NCI-H2081 (cell line): Measurements from ENCODE around the gene CEP350.
"Not testable (repeated sequence)": the region's sequence is repeated elsewhere in the genome, so short reads cannot be mapped to it uniquely, and the experiment has no call there.

ENCODE experiments used
- DNase-seq, 2 experiments: peaks; one replicate each; lab custom pipeline; 2025; lab: John Stamatoyannopoulos, UW

CEP350 gene

DNA sequence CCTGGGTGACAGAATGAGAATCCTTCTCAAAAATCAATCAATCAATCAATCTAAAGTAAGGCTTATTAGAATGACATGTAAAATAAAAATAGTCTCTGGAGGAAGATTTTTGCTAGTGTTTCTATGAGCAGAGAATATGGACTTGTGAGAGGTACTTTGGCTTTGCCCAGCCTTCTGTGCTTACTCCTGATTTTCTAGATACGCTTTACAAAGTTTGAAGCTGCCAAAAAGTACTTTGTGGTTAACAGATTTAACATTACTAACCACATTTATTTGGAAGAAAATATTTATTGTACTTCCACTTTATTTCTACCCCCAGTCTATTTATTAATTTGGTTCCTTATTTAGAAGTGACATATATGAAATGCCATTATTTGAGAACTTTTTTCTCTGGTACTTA, 41.0 kb downstream of the CEP350 start:
- no peak for DNase-seq

DNA sequence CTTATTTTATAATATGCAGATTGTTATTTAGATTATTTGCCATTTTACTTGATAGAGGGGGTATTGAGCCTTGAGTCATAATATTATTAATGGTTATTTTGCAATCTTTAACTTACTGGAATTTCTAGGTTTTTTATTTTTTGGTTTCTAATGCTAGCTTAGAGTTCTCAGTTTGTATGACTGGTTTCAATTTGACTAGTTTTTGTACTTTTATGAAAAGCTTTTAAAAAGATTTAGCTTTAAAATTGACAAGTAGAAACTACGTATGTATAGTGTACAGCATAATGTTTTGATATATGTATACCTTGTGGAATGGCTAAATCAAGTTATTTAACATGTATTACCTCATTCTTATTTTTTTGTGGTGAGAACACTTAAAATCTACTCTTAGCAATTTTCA, 41.5 kb downstream of the CEP350 start:
- DNase-seq = no peak

DNA sequence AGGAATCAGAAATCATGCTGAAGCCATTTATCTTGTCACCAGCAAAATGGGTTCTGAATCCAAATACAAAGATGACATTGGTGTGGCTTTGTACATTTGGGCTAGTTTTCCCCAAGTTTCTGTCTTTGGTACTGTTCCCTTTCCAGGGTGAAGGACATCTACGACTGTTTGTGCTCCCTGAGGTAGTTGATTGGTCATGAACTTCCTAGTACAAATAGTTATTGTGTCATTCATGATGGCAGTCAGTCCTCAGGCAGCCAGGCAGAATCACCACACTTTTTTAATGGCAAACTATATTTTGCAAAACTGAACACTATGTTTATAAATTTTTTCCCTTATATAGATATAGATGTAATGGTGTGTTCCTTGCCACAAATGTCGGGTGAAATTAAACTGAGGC, 46.0 kb downstream of the CEP350 start:
- DNase-seq = no peak

DNA sequence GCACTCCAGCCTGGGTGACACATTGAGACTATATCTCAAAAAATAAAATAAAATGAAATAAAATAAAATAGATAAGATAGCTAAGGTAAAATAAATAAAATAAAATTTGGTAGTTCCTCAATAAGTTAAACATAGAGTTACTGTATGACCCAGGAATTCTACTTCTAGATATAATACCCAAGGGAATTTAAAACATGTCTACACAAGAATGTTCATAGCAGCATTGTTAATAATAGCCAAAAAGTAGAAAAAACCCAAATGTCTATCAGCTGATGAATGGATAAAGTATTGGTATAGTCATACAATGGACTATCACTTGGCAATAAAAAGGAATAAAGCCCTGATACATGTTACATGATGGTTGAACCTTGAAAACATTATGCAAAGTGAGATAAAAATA, 47.8 kb downstream of the CEP350 start:
- DNase-seq = no peak

DNA sequence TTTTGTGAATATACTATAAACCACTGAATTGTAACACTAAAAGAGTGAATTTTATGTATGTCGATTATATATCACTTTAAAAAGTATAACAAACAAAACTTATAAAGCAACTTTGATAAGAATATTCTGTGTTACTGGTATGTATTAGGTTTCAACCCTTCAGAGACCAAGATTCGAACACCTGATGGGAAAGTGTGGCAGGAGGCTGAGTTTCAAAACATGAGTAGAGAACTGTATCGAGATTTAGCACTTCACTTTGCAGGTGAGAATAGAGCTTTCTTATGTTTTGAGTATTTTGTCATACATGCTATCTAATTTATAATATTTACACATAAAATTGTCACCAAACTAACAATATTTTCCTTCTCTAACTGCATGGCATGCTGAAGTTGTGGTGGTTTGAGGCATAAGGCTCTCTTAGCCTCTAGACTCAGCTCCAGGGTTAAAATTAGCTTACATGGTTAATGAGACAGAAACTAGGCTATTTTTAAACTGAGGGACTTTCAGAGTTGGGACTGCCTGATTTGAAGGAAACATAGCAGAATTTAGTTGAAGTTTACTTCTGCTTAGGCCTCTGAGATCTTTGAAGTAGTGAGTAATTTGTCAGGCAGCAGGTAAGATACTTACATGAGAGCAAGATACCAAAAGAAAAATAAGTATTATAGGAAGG, 48.6 kb downstream of the CEP350 start:
- DNase-seq = no peak

DNA sequence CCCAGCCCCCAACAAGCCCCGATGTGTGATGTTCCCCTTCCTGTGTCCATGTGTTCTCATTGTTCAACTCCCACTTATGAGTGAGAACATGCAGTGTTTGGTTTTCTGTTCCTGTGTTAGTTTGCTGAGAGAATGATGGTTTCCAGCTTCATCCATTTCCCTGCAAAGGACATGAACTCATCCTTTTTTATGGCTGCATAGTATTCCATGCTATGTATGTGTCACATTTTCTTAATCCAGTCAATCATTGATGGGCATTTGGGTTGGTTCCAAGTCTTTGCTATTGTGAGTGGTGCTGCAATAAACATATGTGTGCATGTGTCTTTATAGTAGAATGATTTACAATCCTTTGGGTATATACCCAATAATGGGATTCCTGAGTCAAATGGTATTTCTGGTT, 52.2 kb downstream of the CEP350 start:
- DNase-seq = not testable (repeated sequence)

DNA sequence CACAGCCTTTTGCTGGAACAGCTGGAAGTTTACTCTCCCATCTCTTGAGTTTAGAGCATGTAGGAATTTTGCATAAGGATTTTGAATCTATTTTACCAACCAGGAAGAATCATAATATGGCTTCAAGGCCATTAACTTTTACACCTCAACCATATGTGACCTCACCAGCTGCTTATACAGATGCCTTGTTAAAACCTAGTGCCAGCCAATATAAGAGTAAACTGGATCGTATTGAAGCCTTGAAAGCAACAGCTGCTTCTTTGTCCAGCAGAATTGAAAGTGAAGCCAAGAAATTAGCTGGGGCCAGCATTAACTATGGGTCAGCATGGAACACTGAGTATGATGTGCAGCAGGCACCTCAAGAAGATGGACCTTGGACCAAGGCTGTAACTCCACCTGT, 65.4 kb downstream of the CEP350 start:
- DNase-seq = no peak

DNA sequence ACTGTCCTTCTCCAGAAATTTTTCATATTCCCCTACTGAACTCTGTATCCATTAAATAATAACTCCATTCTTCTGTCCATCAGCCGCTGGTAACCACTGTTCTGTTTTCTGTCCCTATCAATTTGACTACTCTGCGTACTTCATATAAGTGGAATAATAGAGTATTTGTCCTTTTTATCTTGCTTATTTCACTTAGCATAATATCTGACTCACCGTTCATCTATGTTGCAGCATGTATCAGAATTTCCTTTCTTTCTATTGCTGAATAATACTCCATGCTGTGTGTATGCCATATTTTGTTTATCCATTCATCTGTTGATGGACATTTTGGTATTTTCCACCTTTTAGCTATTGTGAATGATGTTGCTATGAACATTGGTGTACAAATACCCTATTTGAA, 71.9 kb downstream of the CEP350 start:
- DNase-seq = no peak

DNA sequence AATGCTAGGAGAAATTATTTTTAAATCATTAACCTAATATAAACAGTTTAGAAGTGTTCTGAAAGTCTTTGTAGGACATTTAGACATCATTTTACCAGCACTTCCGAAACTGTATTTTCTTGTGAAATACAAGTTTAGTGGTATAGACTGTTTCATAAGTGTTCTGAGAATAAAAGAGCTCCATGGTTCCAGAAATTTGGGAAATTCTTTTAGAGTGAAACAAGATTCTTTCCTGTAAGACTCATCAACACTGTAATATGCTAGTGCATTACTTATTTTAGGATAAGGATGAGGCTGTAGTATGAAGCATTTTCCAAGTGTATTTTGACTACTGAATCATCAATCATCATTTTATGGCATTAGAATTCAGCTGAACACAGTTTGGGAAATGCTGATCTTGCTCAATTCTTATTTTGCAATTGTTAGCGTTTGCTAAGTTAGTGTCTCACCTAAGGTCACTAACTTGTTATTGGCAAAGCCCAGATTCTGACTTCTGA, 73.4 kb downstream of the CEP350 start:
- DNase-seq = no peak

DNA sequence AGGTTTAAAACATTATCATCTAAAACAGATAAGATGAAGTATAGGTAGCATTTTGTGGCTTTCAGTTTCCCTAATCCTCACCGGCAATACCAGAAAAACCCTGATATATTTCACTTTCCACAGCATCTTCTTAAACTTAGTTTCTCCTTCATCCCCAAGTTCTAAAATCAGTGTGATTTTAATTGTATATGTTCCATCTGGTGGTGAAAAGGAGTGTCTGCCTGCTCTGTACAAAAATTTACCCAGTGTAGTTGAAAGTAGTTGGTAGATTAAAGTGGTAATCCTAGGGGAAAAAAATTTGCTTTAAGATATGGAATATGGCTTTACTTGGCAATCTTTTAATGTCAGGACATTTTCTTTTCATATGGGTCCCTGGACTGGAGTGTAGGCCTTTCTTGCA, 74.3 kb downstream of the CEP350 start:
- DNase-seq = no peak

DNA sequence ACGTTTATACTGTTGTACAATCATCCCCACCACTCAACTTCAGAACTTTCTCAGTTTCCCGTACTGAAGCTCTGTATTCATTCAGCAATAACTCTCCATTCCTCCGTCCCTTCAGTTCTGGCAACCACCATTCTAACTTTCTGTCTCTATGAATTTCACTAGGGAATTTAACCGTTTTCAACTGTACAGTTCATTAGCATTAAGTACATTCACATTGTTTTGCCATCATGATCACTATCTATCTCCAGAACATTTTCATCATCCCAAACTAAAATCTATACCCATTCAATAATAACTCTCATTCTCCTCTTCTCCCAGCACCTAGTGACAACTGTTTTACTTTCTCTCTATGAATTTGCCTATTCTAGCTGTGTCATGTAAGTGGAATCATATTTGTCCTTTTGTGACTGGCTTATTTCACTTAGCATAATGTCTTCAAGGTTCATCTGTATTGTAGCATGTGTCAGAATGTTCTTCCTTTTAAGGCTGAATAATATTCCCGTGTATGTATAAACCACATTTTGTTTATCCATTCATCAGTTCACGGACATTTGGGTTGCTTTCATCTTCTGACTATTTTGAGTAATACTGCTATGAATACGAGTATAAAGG, 75.0 kb downstream of the CEP350 start:
- DNase-seq = no peak

DNA sequence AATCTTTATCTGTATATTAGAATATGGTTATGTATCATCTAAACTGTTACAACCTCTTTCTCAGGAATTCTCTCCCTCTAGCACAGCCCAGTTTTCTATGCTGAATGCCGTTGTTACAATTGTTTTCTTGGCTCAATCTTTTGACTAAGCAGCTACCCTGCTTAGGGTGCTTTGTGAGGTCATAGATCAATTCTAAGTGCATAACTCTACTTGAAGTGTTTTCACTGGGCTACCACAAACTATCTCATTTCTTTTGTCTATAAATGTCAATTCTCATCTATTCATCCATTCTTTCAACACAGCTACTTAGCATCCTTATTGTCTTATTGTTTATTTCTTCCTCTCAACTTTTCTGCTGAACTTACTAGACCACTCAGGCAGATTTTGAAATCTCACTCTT, 77.1 kb downstream of the CEP350 start:
- no peak for DNase-seq

DNA sequence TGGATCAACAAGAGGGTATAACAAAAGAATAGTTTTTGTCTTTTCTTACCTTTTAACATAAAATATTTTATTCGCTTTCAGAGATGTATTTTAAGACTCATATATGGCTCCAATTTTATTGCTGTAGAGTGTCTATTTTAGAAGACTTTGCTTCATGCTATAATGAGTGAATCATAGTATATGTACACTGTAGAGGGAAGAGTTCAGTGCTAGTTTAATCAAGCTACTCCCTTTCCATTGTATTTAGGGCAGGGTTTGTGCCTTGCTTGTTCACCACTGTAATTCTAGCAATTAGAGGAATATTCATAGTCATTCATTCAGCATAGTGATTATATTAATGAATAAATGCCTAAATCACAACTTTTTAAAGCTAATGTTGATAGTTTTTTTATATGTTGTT, 78.8 kb downstream of the CEP350 start:
- DNase-seq = no peak

DNA sequence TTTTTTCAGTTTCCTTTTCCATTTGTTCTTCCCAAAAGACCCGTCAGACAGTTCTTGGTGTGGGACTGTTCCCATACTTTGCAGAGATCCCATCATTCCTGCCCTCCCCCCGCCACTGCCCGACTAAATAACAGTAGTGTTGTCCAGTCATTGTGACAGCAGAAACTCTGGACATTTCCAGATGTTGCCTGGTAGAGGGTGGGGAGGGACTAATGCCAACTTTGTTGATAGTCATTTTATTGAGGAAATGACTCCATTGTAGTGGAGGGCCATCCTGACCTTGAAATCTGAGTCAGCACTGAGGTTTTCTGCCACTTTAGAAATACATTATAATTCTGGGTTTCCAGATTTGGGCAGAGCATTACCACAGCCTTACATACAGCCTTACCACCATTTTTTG, 85.4 kb downstream of the CEP350 start:
- no peak for DNase-seq

DNA sequence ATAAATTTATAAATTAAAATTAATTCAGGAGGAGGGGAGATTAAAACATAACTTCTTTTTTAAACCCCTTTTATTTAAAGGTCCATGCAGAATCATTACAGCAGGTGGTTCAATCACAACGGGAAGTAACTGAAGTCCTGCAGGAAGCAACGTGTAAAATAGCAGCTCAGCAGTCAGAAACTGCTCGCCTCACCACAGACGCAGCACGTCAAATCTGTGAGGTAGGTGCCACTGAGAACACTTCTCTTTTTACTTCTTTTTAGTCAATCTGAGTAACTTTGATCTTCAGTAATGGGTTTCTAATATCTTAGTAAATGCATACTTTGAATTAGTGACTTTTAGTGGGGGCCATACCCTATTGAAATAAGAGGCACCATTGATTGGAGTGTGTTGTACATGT, 87.0 kb downstream of the CEP350 start:
- no peak for DNase-seq

DNA sequence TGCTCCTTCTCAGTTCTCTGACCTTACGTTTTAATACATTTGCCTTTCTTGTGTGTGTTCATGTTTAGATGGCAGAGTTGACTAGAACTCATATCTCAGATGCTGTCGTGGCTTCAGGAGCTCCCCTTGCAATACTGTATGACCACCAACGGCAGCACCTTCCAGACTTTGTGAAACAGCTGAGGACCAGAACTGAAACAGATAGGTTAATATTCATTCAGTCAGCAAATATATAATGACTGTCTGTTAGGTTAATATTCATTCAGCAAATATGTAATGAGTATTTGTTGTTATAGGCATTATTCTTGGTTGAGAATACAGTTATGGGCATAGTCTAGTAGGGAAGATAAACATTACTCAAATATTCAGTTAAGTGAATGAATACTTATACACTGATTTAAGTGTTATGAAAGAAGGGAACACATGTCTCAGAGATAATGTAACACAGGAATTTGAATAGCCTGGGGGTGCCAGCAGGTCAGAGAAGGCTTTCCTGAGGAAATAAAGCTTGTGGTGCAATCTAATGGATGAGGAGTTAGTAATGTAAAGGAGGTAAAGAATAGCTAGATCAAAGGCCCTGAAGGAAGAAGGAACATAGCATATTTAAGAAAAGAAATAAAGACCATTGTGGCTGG, 88.5 kb downstream of the CEP350 start:
- DNase-seq = no peak

DNA sequence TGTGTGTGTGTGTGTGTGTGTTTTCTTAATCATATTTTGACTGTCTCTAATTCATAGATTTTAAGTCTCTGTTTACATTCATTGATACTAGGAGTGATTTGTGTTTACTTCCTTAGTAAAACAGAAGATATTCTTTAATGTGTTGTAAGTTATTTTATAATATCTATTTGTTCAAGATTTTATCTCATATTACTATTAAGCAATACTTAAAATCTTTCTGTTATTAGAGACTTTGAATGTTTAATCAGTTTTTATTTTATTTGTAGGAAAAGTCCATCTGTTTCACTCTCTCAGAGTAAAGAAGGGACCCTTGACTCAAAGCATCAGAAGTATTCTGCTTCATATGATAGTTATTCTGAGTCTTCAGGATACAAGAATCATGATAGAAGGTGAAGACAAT, 89.2 kb downstream of the CEP350 start:
- no peak for DNase-seq

DNA sequence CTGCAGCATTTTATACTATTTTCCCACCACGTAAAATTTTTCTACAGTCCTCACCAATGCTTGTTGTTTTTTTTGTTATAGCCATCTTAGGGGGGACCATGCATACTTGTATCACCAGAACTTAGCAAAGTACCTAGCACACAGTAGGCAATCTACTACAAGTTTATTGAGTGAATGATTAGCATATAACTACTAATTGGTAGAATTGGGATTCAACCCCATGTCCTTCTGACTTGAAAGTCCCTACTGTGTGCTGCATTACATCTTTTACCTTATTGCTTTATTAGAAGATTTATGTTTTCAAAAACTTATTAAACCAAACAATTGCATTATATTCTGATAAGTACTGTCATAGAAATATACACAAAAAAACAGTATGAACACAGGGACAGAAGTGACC, 92.1 kb downstream of the CEP350 start:
- no peak for DNase-seq

DNA sequence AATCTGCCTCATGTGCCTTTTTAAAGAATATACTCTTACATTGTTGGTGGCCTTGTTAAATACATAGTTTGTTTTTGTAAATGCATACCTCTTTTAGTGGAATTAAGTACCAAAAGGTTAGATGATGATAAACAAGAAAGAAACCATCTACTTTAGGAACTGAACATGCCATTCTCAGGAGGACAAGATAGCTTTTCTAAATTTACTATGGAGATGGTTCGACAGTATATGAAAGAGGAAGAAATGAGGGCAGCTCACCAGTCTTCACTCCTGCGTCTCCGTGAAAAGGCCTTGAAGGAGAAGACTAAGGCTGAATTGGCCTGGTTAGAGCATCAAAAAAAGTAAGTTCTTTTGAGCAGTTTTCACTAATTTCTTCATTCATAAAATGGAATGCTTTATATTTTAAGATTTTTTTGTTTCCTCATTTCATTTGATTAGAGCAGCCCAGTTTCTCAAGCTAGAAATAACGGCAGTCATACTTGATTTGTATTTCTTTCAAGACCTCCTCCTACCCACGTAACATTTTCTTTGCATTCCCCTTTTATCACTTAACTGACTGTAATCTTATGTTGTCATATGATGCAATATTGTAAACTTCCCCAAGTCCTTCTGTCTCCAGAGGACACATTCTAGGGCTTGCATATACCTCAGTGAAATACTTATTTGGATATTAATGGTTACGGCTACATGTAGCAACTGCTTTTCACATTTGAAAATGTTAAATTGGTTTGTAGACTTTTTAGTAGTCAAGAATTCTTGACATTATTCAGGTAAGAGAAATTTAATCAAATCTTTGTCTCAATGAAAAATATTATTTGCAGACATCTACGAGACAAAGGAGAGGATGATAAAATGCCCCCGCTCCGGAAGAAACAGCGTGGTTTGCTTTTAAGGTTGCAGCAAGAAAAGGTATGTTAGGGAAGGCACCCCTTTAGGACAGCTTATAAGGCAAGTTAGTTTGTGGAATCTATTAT, 99.3 kb downstream of the CEP350 start:
- no peak for DNase-seq

DNA sequence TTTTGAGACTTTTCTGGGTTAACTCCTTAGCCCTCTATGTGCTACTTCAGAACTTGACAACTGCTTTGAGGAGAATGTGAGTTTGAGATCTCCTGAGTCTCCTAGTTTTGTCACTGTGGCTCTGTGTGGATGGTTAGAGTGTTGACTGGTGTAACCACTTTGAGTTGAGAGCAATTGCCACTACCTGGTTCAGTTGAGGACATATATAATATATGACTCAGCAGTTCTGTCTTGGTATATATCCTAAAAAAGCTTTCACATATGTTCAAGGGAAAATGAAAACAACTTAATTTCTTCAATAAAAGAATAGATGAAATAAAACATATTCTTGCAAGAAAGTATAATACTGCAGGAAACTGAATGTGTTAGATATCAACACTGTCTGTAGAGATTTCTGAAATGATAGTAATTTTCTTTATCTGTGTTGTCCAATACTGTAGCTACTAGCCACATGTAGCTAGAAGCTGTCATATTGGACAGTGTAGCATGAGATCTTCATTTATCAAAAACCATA, 103.3 kb downstream of the CEP350 start:
- DNase-seq = no peak

DNA sequence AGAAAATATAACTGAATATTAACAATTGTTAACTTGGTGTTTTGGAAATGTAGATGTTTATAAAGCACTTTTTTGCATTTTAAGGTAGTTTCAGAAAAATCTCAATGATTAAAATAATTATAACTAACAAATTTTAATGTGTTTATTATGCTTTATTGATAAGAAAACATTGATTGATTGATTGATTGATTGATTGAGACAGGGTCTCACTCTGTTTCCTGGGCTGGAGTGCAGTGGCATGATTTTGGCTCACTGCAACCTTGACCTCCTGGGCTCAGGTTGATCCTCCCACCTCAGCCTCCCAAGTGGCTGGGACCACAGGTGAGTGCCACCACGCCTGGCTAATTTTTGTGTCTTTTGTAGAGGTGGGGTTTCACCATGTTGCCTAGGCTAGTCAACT, 106.4 kb downstream of the CEP350 start:
- no peak for DNase-seq

DNA sequence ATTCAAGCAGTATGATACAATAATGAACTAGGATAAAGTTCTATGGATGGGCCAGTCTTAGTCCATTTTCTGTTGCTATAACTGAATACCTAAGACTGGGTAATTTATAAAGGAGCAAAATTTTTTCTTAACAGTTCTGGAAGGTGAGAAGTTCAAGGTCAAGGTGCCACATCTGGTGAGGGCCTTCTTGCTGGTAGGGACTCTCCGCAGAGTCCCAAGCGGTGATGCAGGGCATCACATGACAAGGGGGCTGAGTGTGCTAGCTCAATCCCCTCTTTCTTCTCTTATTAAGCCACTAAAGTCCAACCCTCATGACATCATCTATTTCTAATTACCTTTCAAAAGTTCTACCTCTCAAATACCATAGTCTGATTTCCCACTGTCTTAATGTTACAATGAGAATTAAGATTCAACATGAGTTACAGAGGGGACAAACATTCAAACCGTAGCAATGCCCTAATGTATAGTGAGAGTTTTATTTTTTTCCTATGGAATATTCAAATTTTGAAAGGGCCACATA, 107.9 kb downstream of the CEP350 start:
- no peak for DNase-seq
